IPS-18a (cell line): ENCODE data around the gene TRIM44.

Experiments used
- H3K27ac ChIP-seq: one replicate; pipeline ENCODE4 v1.5.1; 2013; ENCODE audit warnings: low read length
- H3K27me3 ChIP-seq: one replicate; pipeline ENCODE4 v1.6.1; 2013; ENCODE audit warnings: mild to moderate bottlenecking, low read length; ENCODE audit not compliant: control insufficient read depth, insufficient read depth
- H3K36me3 ChIP-seq: one replicate; pipeline ENCODE4 v1.6.1; 2013; ENCODE audit warnings: low read depth, low read length; ENCODE audit not compliant: control insufficient read depth
- H3K4me1 ChIP-seq: one replicate; pipeline ENCODE4 v1.6.1; 2013; ENCODE audit warnings: low read depth, low read length; ENCODE audit not compliant: control insufficient read depth
- H3K4me3 ChIP-seq: one replicate; pipeline ENCODE4 v1.5.1; 2013; ENCODE audit warnings: low read length
- H3K9ac ChIP-seq: one replicate; pipeline ENCODE4 v1.6.1; 2013; ENCODE audit warnings: mild to moderate bottlenecking, low read length, moderate library complexity
- H3K9me3 ChIP-seq: one replicate; pipeline ENCODE4 v1.6.1; 2013; ENCODE audit warnings: low read depth, low read length; ENCODE audit not compliant: control insufficient read depth

TRIM44 gene

DNA sequence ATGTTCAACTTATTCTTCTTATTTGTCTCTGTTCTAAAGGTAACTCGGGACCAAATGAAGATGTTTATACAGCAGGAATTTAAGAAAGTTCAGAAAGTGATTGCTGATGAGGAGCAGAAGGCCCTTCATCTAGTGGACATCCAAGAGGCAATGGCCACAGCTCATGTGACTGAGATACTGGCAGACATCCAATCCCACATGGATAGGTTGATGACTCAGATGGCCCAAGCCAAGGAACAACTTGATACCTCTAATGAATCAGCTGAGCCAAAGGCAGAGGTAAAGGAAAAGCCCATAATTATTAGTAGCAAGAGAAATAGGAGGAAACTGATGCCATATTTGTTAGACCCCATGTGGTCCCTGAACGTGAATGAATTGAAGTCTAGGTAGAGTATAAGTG lies 63.3 kb downstream of the TRIM44 start:
- peaks cover 3% of the 10 kb centered on the region for H3K36me3 ChIP-seq
- no peak overlapping the region for H3K27ac ChIP-seq
- H3K27me3 ChIP-seq: no peaks in the 10 kb centered on the region
- no peaks in the 10 kb centered on the region for H3K9me3 ChIP-seq
- no peak overlapping the region for H3K9ac ChIP-seq
- peaks cover 6% of the 10 kb centered on the region for H3K4me1 ChIP-seq
- no peak overlapping the region for H3K4me3 ChIP-seq

DNA sequence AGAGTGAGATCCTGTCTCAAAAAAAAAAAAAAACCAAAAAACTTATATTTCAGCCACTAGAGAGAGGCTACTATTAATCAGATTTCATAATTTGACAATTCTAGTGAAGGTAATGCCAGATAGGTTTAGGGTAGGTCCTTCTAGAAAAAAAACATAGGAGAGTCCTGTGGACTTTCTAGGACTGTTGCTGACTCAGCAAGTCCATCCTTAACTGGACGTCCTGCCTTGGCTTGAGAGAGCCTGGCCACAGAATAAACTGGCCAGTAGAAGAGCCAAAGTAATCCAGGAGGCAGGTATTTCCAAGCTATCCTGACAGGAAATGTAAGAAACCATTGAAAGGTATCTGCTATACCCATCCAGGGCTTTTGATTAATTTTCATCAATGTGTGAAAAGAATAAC lies 64.6 kb downstream of the TRIM44 start:
- H3K4me1 ChIP-seq: no peaks in the 10 kb centered on the region
- no peaks in the 10 kb centered on the region for H3K27me3 ChIP-seq
- H3K4me3 ChIP-seq: no peak overlapping the region
- no peaks in the 10 kb centered on the region for H3K9me3 ChIP-seq
- no peak overlapping the region for H3K9ac ChIP-seq
- peaks cover 3% of the 10 kb centered on the region for H3K36me3 ChIP-seq
- no peak overlapping the region for H3K27ac ChIP-seq

DNA sequence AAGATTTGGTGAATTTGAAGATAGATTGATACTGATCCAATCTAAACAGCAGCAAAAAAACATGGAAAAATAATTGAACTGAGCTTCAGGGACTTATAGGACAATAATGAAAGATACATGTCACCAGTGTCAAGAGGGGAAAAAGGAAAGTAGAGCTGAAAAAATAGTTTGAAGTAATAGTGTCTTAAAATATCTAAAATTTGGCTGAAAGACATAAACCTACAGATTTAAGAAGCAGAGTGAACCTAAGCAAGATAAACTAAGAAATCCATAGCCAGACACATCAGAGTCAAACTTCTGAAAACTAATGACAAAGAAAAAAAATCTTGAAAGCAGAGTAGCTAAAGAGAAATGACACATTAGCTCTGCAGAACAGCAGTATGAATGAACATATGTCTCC lies 67.7 kb downstream of the TRIM44 start:
- no peaks in the 10 kb centered on the region for H3K9me3 ChIP-seq
- no peak overlapping the region for H3K4me3 ChIP-seq
- no peaks in the 10 kb centered on the region for H3K27me3 ChIP-seq
- peaks cover 3% of the 10 kb centered on the region for H3K36me3 ChIP-seq
- no peaks in the 10 kb centered on the region for H3K4me1 ChIP-seq
- H3K9ac ChIP-seq: no peak overlapping the region
- H3K27ac ChIP-seq: no peak overlapping the region

DNA sequence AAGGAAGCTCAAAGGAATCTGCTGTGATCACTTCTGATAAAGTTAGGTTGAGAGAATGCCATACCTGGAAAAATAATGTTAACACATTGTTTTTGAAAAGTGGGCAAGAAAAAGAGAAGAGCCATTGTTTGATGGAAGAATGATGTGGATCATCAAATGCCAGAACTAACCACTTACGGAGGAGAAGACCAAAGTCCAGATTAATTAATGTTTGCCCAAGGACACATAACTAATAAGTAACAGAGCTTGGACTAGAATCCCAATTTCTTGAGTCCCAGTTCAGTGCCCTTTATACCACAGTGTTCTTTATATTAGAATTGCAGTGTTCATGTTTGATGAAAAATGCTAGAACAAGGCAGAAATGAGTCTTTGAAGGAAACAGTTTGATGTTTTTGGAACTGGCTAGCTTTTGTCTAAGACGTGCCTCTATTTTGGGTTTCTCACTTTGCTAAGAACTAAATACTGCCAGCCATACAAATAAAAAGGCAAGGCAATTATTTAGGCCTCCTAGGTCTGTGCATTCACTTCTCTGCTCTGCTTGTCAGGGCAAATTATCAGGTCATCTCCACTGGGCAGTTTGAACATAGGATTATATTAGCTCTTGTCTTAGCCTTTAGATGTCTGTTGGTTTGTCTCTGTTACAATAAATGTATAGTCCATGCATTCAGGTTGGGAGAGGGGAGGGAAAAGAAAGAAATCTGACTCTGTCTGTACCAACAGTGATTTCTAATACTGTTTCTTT lies 72.3 kb downstream of the TRIM44 start:
- Histone ChIP-seq H3K27ac (no peak overlapping the region), H3K4me3 (no peak overlapping the region), H3K27me3 (no peaks in the 10 kb centered on the region), H3K4me1 (no peaks in the 10 kb centered on the region), H3K9ac (no peak overlapping the region), H3K36me3 (peaks cover 5% of the 10 kb centered on the region), H3K9me3 (no peaks in the 10 kb centered on the region)

DNA sequence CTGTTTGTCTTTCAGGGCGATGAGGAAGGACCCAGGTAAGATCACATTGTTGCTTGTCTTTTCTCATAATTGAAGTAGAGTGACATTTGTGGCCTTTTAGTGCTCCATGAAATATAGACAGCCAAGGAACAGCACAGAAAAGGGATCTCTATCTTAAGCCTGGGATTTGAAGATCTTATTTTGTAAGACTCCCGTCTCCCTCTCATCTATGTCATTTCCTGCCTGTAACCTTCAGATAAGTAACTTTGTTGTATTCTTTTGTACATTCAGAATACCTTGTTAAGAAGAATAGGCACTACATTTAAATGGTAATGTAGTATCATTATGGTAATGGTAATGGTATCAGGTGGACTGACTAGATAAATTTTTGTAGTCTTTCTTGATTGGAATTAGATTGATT lies 72.8 kb downstream of the TRIM44 start:
- H3K4me3 ChIP-seq: no peak overlapping the region
- H3K9ac ChIP-seq: no peak overlapping the region
- no peak overlapping the region for H3K27ac ChIP-seq
- no peaks in the 10 kb centered on the region for H3K4me1 ChIP-seq
- H3K27me3 ChIP-seq: no peaks in the 10 kb centered on the region
- no peaks in the 10 kb centered on the region for H3K9me3 ChIP-seq
- H3K36me3 ChIP-seq: peaks cover 5% of the 10 kb centered on the region

DNA sequence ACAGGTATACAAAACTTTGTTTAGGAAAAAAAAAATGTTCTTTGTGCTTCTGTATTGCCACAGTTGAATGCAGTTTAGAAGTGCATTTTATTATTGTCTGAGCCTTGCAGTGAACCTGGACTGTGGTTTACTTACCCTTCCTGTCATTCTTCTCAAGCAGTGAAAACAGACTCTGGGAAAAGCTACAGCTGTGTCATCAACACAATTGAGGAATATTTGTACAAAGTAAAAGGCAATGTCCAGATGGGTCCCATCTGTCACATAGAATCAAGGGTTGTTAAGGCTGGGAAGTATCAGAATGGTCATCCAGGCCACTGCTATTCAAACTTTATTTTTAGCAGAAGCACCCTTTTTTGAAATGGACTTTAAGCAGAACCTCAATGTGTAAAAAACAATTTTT lies 73.3 kb downstream of the TRIM44 start:
- Histone ChIP-seq H3K4me3 (no peak overlapping the region), H3K9ac (no peak overlapping the region), H3K4me1 (no peaks in the 10 kb centered on the region), H3K36me3 (peaks cover 5% of the 10 kb centered on the region), H3K9me3 (no peaks in the 10 kb centered on the region), H3K27me3 (no peaks in the 10 kb centered on the region), H3K27ac (no peak overlapping the region)

DNA sequence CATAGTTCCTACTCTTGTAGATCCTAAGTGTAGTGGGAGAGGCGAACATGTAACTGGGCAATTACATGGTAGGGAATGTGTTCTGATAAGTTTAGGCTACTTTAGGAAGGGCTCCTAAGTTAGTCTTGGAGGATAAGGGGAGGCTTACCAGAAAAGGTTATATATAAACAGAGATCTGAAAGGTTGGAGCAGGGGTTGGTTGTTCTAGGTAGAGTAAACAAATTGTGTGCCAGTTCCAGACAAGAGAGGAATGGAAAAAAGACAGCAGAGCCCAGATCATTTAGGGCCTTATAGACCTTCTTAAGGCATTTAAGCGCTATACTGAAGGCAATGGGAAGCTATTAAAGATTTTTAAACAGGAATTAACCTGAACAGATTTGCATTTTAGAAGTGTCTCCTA lies 74.4 kb downstream of the TRIM44 start:
- Histone ChIP-seq H3K9ac (no peak overlapping the region), H3K4me1 (no peaks in the 10 kb centered on the region), H3K4me3 (no peak overlapping the region), H3K9me3 (no peaks in the 10 kb centered on the region), H3K27me3 (no peaks in the 10 kb centered on the region), H3K27ac (no peak overlapping the region), H3K36me3 (peaks cover 5% of the 10 kb centered on the region)

DNA sequence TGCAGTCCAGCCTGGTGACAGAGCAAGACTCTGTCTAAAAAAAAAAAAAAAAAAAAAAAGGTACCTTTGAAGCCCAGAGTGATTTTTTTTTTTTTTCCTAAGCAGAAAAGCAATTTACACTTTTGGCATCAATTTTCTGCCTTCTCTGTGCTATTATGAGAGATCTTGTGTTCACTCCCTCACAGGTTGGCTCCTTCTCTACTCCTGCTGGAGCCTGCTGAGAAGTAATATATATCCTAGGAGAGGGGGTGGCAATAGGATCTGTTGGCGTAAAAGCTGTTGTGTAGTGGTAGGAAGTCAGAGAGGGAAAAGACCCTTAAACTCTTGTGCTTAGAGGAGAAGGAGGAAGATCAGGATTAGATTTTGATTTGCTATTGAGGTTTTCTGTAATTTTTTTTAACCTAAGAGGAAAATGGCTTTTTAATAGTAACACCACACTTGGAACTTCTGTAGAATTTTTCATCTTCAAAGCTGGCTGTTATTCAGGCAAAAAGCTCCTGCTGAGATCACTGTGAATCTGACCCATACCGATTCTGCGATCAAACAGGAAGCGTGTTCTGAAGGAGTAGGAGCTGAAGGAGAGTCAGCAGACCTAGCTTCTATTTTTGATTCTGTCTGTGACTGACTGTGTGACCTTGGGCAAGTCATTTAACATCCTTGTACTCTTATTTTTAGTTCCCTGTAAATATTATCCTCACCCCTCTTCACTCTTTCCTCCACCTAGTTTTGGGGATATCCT lies 77.7 kb downstream of the TRIM44 start:
- Histone ChIP-seq H3K27me3 (no peaks in the 10 kb centered on the region), H3K9ac (no peak overlapping the region), H3K9me3 (no peaks in the 10 kb centered on the region), H3K27ac (no peak overlapping the region), H3K36me3 (peaks cover 5% of the 10 kb centered on the region), H3K4me1 (no peaks in the 10 kb centered on the region), H3K4me3 (no peak overlapping the region)

DNA sequence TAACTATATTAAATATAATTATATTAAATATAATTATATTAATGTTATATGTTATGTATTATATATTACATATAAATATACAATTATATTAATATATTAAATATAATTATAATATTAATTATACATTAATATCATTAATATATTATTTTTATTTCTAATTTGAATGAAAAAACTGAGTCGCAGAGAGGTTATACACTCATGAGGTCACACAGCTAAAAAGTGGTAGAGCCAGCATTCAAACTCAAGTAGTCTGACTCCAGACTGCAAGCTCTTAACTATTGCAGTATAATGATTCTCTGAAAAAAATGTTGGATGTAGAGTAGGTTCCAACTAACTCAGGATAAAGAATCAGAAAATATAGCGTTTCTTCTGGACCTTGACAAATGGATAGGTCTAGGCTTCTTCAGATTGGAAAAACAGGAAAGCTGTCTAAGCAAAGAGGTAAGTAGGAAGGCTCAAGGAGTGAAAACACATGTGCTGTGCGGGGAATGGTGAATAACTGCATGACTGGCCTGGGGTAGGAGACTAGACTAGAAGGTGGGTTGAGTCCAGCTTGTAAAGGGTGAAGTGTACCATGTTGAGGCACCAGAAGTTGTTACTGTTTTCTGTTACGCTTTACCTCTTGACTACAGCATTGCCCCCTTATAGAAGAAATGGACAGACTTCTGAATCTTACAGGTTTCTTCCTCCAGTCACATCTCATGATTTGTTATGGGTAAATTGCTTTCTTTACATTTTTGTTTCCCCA lies 80.3 kb downstream of the TRIM44 start:
- Histone ChIP-seq H3K27ac (no peak overlapping the region), H3K27me3 (no peaks in the 10 kb centered on the region), H3K4me3 (no peak overlapping the region), H3K4me1 (peaks cover 5% of the 10 kb centered on the region), H3K9me3 (no peaks in the 10 kb centered on the region), H3K36me3 (no peaks in the 10 kb centered on the region), H3K9ac (no peak overlapping the region)

DNA sequence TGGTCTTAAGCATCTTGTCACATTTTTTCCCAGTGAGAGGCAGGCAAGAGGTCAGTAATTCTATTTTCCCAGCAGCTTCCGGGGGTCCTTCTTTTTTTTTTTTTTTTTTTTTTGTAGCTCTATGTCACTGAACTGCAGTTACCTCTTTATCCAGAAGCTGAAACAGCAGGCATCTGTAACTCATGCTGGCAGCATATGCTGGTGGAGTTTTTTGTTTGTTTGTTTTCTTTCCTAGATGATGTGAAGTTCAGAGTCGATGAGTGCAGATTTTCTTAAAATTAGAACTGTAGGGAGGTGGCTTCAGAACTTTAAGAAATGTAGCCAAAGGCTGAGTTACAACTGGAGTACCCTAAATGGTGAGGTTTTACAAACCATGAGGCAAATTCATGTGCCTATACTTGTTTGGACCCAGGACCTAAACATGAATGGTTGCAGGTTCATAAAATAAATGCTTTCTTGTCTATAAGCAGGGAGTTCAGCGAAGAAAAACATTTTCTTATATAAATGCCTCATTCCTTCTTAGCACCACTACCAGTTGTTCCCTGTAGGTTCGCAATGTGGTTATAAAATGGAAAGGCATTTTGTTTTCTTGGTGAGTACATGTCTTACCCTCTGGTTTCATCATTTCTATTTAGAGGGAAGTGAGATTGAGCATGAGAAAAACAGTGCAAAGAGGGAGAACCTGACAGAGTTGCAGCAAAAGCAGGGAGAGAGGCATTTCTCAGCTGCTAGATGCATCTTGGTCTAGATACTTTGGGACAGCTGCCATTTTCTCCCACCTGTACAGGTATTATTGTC lies 84.0 kb downstream of the TRIM44 start:
- no peaks in the 10 kb centered on the region for H3K9me3 ChIP-seq
- H3K27ac ChIP-seq: no peak overlapping the region
- no peak overlapping the region for H3K4me3 ChIP-seq
- peaks cover 6% of the 10 kb centered on the region for H3K4me1 ChIP-seq
- H3K36me3 ChIP-seq: no peaks in the 10 kb centered on the region
- H3K27me3 ChIP-seq: no peaks in the 10 kb centered on the region
- H3K9ac ChIP-seq: no peak overlapping the region

DNA sequence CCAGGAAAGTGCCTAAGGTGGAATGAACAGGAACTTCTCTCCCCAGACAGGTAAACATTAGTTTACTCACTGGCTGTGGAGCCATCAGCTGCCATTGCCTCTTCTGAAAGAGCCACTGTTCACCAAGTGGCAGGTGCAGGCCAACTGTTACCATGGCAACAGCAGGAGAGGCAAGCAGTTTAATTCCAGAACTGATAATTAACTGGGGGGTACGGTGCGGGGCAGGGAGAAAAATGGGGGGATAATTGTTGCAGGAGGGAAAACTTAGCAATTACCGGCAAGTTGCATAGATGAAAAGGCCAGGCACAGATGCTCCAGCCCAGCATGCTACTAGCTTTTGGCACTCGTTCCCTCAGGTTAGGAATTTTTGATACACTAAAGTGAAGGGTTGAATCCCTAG lies 85.1 kb downstream of the TRIM44 start:
- peaks cover 16% of the 10 kb centered on the region for H3K4me1 ChIP-seq
- no peak overlapping the region for H3K4me3 ChIP-seq
- no peak overlapping the region for H3K9ac ChIP-seq
- no peak overlapping the region for H3K27ac ChIP-seq
- no peaks in the 10 kb centered on the region for H3K27me3 ChIP-seq
- no peaks in the 10 kb centered on the region for H3K36me3 ChIP-seq
- no peaks in the 10 kb centered on the region for H3K9me3 ChIP-seq
